ENCODE results near the gene VSTM4. TPM values are rescaled to one million over a fixed set of nuclear protein-coding genes. Genes with fewer than 3 reads are reported as not detected.

VSTM4 gene
- polyA plus RNA-seq, 1 of the 3 experiments (the other 2 are of a cell fraction), result 0.39 TPM

DNA sequence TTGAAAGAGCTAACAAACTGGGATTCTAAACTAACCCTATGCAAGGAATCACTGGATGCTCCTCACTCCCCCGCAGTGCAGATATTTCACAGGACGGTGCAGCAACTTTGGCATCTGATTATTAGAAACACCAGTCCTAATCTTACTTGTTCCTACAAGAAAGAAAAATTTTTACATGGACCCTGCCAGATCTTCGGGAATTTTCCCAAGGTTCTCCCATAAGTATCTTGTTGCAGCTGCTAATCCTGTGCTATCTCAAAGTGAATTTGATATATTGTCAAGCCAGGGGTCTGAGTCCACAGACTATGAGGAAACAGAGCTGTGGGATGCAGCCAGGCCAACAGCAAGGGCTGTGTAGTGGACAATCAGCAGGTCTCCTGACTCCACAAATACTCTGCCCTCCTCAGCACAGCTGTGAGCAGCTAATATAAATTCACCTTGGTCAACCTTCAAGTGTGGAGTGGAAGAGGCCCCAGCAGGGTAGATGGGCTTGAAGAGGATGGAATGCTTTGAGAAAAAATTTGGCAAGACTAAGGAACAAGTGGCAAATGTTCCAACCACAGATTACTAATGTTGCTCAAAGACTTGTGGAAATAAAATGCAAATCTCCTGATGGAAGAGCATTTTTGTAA, 25.6 kb downstream of the VSTM4 start:
- Histone ChIP-seq H3K9me3 (no peaks in the 10 kb centered on the region), H3F3A (replicated peaks; ENCODE audit: insufficient read depth) (no peaks in the 10 kb centered on the region), H3K9ac (no peak overlapping the region), H3K4me3 (ENCODE audit: low read depth in 2 of 2, low read length in 1 of 2) (no peak overlapping the region), H3K27me3 (ENCODE audit: insufficient read depth) (no peaks in the 10 kb centered on the region), H3K27ac (ENCODE audit: low read depth in 2 of 2, low read length in 1 of 2) (no peak overlapping the region), H2AFZ (ENCODE audit: low read depth) (no peak overlapping the region), H3K9me2 (no peaks in the 10 kb centered on the region), H3K4me2 (no peak overlapping the region), H4K20me1 (ENCODE audit: insufficient read depth) (no peaks in the 10 kb centered on the region), H3K36me3 (replicated peaks in 1 of 2; ENCODE audit: control insufficient read depth in 1 of 2, insufficient read depth in 2 of 2, low read length in 1 of 2) (no peaks in the 10 kb centered on the region), H3K4me1 (ENCODE audit: control insufficient read depth in 1 of 2, insufficient read depth in 2 of 2, low read depth in 1 of 2, low read length in 1 of 2) (no peaks in the 10 kb centered on the region; a peak in 1 of 4 replicates), H3K79me2 (ENCODE audit: insufficient read depth) (no peaks in the 10 kb centered on the region)
- DNase-seq, result no peak
- 37% methylated on average over 3 of the region's 3 CpGs for WGBS (ENCODE audit: low lambda C conversion rate)
- CTCF ChIA-PET, result interaction anchor here (0.7 kb wide), 1 partner anchor 20 kb away, joined by 3 read pairs; no protein-coding TSS in a partner anchor
- TF ChIP-seq MXI1 (IDR thresholded peaks at IDR 0.05; ENCODE audit: low read depth, low read length) (no peak), TAF1 (IDR thresholded peaks at IDR 0.05; ENCODE audit: borderline replicate concordance, low read depth, low read length) (no peak), REST (IDR thresholded peaks at IDR 0.05; ENCODE audit: low read depth, low read length) (no peak), GATA2 (CRISPR knock-in tag; IDR thresholded peaks at IDR 0.05) (no peak), JUND (IDR thresholded peaks at IDR 0.05) (no peak), ZBTB33 (IDR thresholded peaks at IDR 0.05; ENCODE audit: borderline replicate concordance, low read depth) (no peak), ELF1 (IDR thresholded peaks at IDR 0.05) (no peak), YY1 (IDR thresholded peaks at IDR 0.05; ENCODE audit: low read depth) (no peak), MEF2A (IDR thresholded peaks at IDR 0.05; ENCODE audit: borderline replicate concordance, low read depth) (no peak), PBX3 (IDR thresholded peaks at IDR 0.05) (no peak)
- TF ChIP-seq, protein P1, sequence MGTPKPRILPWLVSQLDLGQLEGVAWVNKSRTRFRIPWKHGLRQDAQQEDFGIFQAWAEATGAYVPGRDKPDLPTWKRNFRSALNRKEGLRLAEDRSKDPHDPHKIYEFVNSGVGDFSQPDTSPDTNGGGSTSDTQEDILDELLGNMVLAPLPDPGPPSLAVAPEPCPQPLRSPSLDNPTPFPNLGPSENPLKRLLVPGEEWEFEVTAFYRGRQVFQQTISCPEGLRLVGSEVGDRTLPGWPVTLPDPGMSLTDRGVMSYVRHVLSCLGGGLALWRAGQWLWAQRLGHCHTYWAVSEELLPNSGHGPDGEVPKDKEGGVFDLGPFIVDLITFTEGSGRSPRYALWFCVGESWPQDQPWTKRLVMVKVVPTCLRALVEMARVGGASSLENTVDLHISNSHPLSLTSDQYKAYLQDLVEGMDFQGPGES (IDR thresholded peaks at IDR 0.05; ENCODE audit: low read depth, low read length), result no peak
- POLR2A ChIA-PET, result interaction anchor here (0.8 kb wide), 1 partner anchor 62 kb away, joined by 4 read pairs; no protein-coding TSS in a partner anchor
